Measurements from ENCODE around the gene CNPY1. TPM values are rescaled to one million over a fixed set of nuclear protein-coding genes. Genes with fewer than 3 reads are reported as not detected.
A peak's percentile ranks its signal among the peaks of the same experiment; 100 is the strongest.

CNPY1 gene
- total and polyA plus RNA-seq, 2 experiments from 2014 or later, result not detected

DNA sequence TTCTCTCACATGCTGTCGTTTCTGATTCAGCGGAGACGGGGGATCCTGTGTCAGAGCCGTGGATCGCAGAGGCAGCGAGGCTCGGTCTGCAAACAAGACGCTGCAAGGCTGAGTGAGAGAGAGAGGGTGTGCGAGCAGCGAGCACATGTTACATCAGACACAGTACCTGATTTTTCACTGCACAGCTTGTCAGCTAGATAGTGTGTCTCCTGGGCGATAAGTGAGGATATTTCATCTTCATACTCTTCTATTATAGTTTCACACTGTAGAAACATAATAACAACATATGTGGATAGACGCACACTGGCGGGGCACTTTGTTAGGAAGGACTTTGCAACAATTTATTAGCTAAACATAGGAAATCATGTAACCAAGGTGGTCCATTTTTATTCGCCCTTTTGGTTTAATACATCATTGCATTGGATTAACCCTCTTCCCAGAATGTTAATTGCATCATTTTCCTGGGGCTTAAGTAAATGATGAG lies 39.5 kb downstream of the CNPY1 start:
- in situ Hi-C loops (cut with MboI), result no loop called here
- Histone ChIP-seq H3K4me2 (ENCODE audit: unreplicated experiment) (no peak overlapping the region), H3K9me3 (ENCODE audit: low read depth) (no peaks in the 10 kb centered on the region), H4K20me1 (ENCODE audit: insufficient read depth) (no peaks in the 10 kb centered on the region), H3K9me2 (ENCODE audit: insufficient read depth) (no peaks in the 10 kb centered on the region), H3K4me3 (no peak overlapping the region), H3F3A (ENCODE audit: insufficient read depth) (no peaks in the 10 kb centered on the region), H3K4me1 (ENCODE audit: insufficient read depth) (no peaks in the 10 kb centered on the region), H3K27me3 (replicated peaks; ENCODE audit: insufficient read depth) (peaks cover 82% of the 10 kb centered on the region), H3K79me2 (ENCODE audit: insufficient read depth) (no peaks in the 10 kb centered on the region), H2AFZ (no peak overlapping the region), H3K36me3 (ENCODE audit: low read depth) (no peaks in the 10 kb centered on the region), H3K9ac (no peak overlapping the region), H3K27ac (no peak overlapping the region)
- peak; percentile 13 for DNase-seq
- WGBS, 2 experiments (ENCODE audit: low coverage in 1 of 2, low lambda C conversion rate in 2 of 2, missing lambda C conversion rate in 2 of 2), result 17 to 37% methylated on average over 14 of the region's 14 CpGs
- no peak for TF ChIP-seq EZH2phosphoT487 (IDR thresholded peaks at IDR 0.05; ENCODE audit: insufficient read depth, low read depth)
- no peak for TF ChIP-seq EZH2 (IDR thresholded peaks at IDR 0.05; ENCODE audit: insufficient read depth, poor library complexity, severe bottlenecking)

DNA sequence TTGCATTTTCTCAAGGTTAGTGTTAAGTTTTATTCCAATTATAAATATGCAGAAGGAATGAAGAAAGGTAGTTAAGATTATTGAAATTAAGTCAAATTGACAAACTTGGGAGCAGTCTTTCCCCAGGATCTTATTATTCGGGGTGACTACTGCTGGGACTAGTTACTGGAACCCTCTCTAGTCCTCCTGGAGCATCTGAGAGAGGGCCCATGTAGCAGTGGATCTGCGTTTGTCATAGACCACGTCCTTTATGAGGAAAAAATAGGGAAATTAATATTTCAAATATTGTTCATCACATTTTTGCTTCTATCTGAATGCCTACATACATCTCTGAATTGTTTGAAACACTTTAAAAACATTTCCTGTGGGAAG lies 41.0 kb downstream of the CNPY1 start:
- no peak for TF ChIP-seq EZH2 (IDR thresholded peaks at IDR 0.05; ENCODE audit: insufficient read depth, poor library complexity, severe bottlenecking)
- TF ChIP-seq EZH2phosphoT487 (IDR thresholded peaks at IDR 0.05; ENCODE audit: insufficient read depth, low read depth), result no peak
- no peak overlapping the region for H3K27ac ChIP-seq
- peaks cover 77% of the 10 kb centered on the region for H3K27me3 ChIP-seq (replicated peaks; ENCODE audit: insufficient read depth)
- H2AFZ ChIP-seq, result no peak overlapping the region
- H3K9me2 ChIP-seq (ENCODE audit: insufficient read depth), result no peaks in the 10 kb centered on the region
- no peaks in the 10 kb centered on the region for H4K20me1 ChIP-seq (ENCODE audit: insufficient read depth)
- H3K36me3 ChIP-seq (ENCODE audit: low read depth), result no peaks in the 10 kb centered on the region
- no peak for DNase-seq
- H3K4me2 ChIP-seq (ENCODE audit: unreplicated experiment), result no peak overlapping the region
- H3K9me3 ChIP-seq (ENCODE audit: low read depth), result no peaks in the 10 kb centered on the region
- in situ Hi-C loops (cut with MboI), result no loop called here
- H3K4me1 ChIP-seq (ENCODE audit: insufficient read depth), result no peaks in the 10 kb centered on the region
- H3K4me3 ChIP-seq, result no peak overlapping the region
- H3K9ac ChIP-seq, result no peak overlapping the region
- WGBS, 2 experiments (ENCODE audit: low coverage in 1 of 2, low lambda C conversion rate in 2 of 2, missing lambda C conversion rate in 2 of 2), result 30 to 32% methylated on average over 3 of the region's 3 CpGs
- H3F3A ChIP-seq (ENCODE audit: insufficient read depth), result no peaks in the 10 kb centered on the region
- H3K79me2 ChIP-seq (ENCODE audit: insufficient read depth), result no peaks in the 10 kb centered on the region

DNA sequence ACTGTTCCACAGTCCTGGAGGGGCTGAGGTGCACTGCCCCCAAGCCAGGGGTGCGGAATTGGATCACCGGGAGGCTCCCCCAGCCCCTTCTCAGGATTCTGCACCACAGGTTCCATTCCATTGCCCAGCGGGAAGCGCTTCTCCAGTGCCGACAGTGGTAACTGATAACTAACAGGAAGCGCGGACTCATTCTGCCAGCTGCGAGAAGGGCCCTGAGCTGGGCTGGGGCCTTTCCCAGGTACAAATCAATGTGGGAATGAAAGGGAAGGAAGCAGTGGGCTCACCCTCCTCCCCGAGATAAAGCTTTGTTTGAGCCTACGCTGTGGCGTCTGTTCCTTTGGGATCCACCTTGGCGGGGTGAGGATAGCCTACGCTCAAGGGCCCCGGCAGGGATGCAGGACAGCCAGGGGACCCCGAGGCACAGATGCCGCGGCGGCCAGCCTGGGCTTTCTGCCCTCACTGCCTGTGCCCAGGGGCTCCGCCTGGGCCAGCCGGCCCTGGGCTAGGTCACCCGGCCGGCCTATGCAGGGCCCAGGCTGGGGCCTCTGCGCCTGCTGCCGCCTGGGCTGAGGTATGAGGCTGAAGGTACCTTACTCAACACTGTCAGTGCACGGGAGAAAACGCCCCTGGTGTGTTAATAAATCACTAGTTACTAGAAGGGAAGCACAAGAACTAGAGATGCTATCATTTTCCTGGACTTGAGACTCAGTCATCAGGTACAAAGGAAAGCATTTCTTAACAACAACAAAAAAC lies 49.0 kb downstream of the CNPY1 start:
- Histone ChIP-seq H4K20me1 (ENCODE audit: insufficient read depth) (no peaks in the 10 kb centered on the region), H3K9me3 (ENCODE audit: low read depth) (no peaks in the 10 kb centered on the region), H3K79me2 (ENCODE audit: insufficient read depth) (no peaks in the 10 kb centered on the region), H3K27me3 (replicated peaks; ENCODE audit: insufficient read depth) (peaks cover 25% of the 10 kb centered on the region), H3K36me3 (ENCODE audit: low read depth) (no peaks in the 10 kb centered on the region), H3K4me1 (ENCODE audit: insufficient read depth) (no peaks in the 10 kb centered on the region), H3F3A (ENCODE audit: insufficient read depth) (no peaks in the 10 kb centered on the region), H3K4me3 (no peak overlapping the region), H3K9ac (no peak overlapping the region), H2AFZ (no peak overlapping the region), H3K27ac (no peak overlapping the region), H3K9me2 (ENCODE audit: insufficient read depth) (no peaks in the 10 kb centered on the region), H3K4me2 (ENCODE audit: unreplicated experiment) (no peak overlapping the region)
- in situ Hi-C loops (cut with MboI), result no loop called here
- WGBS, 2 experiments (ENCODE audit: low coverage in 1 of 2, low lambda C conversion rate in 2 of 2, missing lambda C conversion rate in 2 of 2), result 53 to 54% methylated on average over 25 to 26 of the region's 26 CpGs
- no peak for DNase-seq
- TF ChIP-seq EZH2phosphoT487 (IDR thresholded peaks at IDR 0.05; ENCODE audit: insufficient read depth, low read depth) (no peak), EZH2 (IDR thresholded peaks at IDR 0.05; ENCODE audit: insufficient read depth, poor library complexity, severe bottlenecking) (no peak)

DNA sequence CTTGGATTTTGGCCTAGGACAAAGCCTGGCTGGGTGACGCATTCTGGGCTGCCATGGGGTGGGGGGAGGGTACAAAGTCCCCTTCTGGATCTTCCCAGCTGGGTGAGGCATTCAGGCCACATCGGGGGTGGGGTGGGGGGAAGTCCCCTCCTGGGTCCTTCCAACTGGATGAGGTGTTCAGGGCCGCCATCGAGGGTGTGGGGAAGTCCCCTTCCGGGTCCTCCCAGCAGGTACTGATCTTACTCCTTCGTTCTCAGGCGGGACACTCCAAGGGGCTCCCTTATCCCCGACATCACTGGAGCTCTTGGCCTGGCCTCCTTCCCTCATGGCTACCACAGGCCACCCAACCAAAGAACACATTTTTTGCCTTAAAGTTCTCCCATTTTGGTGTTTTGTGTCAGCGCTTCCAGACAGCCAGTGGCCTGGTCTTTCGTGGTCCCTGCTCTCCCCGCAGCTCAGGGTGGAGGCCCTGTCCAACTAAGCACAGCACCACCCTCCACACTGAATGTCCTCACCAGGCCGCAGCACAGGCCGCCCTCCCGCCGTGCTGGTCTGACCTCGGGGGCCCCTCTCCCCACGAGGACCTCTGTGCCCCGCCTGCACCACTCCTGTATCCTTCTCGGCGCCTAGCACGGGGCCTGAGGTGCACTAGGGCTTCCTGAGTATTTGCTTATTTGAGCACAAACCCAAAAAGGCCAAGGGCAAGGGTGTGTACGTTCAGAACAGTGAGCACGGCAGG lies 49.9 kb downstream of the CNPY1 start:
- in situ Hi-C loops (cut with MboI), result no loop called here
- Histone ChIP-seq H3K4me2 (ENCODE audit: unreplicated experiment) (no peak overlapping the region), H3K9ac (no peak overlapping the region), H3K27ac (no peak overlapping the region), H3K9me2 (ENCODE audit: insufficient read depth) (no peaks in the 10 kb centered on the region), H3K36me3 (ENCODE audit: low read depth) (no peaks in the 10 kb centered on the region), H3K9me3 (ENCODE audit: low read depth) (no peaks in the 10 kb centered on the region), H4K20me1 (ENCODE audit: insufficient read depth) (no peaks in the 10 kb centered on the region), H3F3A (ENCODE audit: insufficient read depth) (no peaks in the 10 kb centered on the region), H2AFZ (no peak overlapping the region), H3K4me1 (ENCODE audit: insufficient read depth) (no peaks in the 10 kb centered on the region), H3K4me3 (no peak overlapping the region), H3K79me2 (ENCODE audit: insufficient read depth) (no peaks in the 10 kb centered on the region), H3K27me3 (replicated peaks; ENCODE audit: insufficient read depth) (peaks cover 23% of the 10 kb centered on the region)
- DNase-seq, result no peak
- TF ChIP-seq EZH2phosphoT487 (IDR thresholded peaks at IDR 0.05; ENCODE audit: insufficient read depth, low read depth), result no peak
- TF ChIP-seq EZH2 (IDR thresholded peaks at IDR 0.05; ENCODE audit: insufficient read depth, poor library complexity, severe bottlenecking), result no peak
- WGBS, 2 experiments (ENCODE audit: low coverage in 1 of 2, low lambda C conversion rate in 2 of 2, missing lambda C conversion rate in 2 of 2), result 52 to 58% methylated on average over 23 of the region's 23 CpGs
